ENCODE measurements around the gene MAP3K12.
"Not testable (repeated sequence)": the region's sequence is repeated elsewhere in the genome, so short reads cannot be mapped to it uniquely, and the experiment has no call there.

The MAP3K12 gene

DNA sequence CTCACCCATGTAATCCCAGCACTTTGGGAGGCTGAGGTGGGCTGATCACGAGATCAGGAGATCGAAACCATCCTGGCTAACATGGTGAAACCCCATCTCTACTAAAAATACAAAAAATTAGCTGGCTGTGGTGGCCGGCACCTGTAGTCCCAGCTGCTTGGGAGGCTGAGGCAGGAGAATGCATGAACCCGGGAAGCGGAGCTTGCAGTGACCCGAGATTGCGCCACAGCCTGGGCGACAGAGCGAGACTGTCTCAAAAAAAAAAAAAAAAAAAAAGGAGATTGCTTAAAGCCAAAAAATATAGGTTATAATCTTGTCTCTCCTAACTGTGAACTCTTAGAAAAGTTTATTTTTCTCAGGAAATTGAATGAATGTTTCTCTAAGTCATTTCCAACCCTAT lies 63.9 kb downstream of the MAP3K12 start:
- not testable (repeated sequence) for DNase-seq (ENCODE audit: low read depth in 2 of 2)

DNA sequence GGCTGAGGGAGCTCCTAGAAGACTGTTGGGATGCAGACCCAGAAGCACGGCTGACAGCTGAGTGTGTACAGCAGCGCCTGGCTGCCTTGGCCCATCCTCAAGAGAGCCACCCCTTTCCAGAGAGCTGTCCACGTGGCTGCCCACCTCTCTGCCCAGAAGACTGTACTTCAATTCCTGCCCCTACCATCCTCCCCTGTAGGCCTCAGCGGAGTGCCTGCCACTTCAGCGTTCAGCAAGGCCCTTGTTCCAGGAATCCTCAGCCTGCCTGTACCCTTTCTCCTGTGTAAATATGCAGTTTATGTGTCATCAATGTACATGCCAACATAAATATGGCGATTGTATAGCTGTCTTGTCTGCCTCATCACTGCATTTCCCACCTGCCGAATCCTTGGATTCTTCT lies 68.1 kb downstream of the MAP3K12 start:
- no peak for DNase-seq (ENCODE audit: low read depth in 2 of 2)

DNA sequence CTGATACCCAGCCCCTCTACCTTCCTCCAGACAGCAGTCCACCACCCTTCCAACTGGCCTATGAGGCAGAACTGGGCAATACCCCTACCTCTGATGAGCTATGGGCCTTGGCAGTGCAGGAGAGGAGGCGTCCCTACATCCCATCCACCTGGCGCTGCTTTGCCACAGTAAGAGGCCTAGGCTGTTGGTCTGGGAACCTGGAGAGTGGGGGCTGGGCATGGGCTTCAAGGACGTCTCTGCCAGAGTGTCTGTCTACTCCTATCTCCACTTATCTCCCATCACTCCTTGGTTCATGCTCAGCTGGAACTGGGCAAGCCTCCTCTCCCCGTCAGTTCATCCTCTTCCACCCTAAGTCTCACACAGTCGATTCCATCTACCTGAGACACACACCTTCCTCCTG lies 69.1 kb downstream of the MAP3K12 start:
- DNase-seq (ENCODE audit: low read depth in 2 of 2) = no peak
